GM10266 (cell line): ENCODE results near the gene STS.

ENCODE experiments used
- DNase-seq: peaks from one replicate; pipeline ENCODE4 v3.0.0; 2012; ENCODE audit errors: extremely low spot score
- CTCF ChIP-seq: IDR thresholded peaks from 2 replicates; pipeline ENCODE4 v1.5.1; 2012; ENCODE audit warnings: mild to moderate bottlenecking, low read depth; ENCODE audit not compliant: control insufficient read depth, insufficient read depth; ENCODE audit errors: missing control alignments

Gene STS

GRCh38 chrX:7149411-7149810, 1.9 kb downstream of the STS start:
- TF ChIP-seq CTCF: no peak
- DNase-seq: no peak

- DNase-seq: no peak
- TF ChIP-seq CTCF: no peak
Measured at GRCh38 chrX:7153231-7153630, 5.7 kb downstream of the STS start.

GRCh38 chrX:7154041-7154597, 6.6 kb downstream of the STS start:
- no peak for TF ChIP-seq CTCF
- no peak for DNase-seq

- TF ChIP-seq CTCF: no peak
- DNase-seq: no peak
Measured at GRCh38 chrX:7155163-7155562, 7.7 kb downstream of the STS start.

- no peak for TF ChIP-seq CTCF
- DNase-seq: no peak
Measured at GRCh38 chrX:7156879-7157278, 9.4 kb downstream of the STS start.

GRCh38 chrX:7158468-7158990, 11.0 kb downstream of the STS start:
- no peak for DNase-seq
- no peak for TF ChIP-seq CTCF

GRCh38 chrX:7159149-7159861, 11.8 kb downstream of the STS start:
- DNase-seq: no peak

More at GRCh38 chrX:7159149-7159861, 11.8 kb downstream of the STS start:
- no peak for TF ChIP-seq CTCF
